T-helper 2 cell treated with Interferon-gamma antibody and Interleukin-4, amounts not matched to agents 100 ng/mL and 5 ng/mL, for 36 hours (primary cell): ENCODE results near the gene NTM. TPM values are rescaled to one million over a fixed set of nuclear protein-coding genes. Genes with fewer than 3 reads are reported as not detected.

Source experiments
- intact Hi-C: fragments of 100-400 bp; cut with micrococcal nuclease; formaldehyde crosslinking; loops from one replicate; pipeline ENCODE4 v1.15.1; 2023
- total RNA-seq: library from RNA; stranded (reverse); gene quantifications from 2 replicates; pipeline ENCODE4 v1.2.3, GENCODE V29; 2022

NTM gene
- total RNA-seq, 1 donor from 2014 or later = not detected

DNA sequence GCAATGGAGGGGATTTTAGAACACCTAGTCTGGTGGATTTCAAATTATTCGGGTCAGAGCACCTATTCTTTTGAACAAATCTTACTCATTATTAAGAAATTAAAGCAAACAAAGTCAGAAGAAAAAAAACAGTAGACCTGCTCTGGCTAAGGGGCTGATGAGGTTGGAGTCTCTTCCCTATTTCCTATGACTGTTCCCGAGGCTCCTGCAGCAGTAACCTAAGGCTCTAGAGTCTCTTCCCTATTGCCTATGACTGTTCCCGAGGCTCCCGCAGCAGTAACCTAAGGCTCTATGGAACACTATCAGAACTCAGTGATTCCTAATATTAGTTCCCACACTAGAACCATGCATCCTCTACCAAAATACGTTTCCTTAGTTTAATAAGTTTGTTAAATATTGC, 607.9 kb downstream of the NTM start:
- intact Hi-C loops = no loop called here

DNA sequence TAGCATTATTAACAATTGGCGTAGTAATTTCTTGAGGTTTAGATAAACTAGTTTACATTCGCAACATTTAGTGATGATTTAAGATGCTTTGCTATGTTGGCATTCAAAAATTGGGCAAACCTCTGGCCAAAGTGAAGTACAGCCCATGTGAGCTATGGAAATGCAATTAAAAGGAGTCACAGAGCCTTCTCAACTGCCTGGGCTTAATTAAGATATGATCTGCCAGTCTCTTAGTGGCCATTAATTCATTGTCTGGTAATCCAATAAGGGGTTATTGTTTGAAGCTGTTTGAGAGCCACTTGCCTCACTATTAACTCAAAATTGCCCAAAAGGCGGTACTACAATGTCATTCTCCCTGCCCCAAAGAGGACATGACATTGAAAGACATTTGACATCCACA, 608.9 kb downstream of the NTM start:
- intact Hi-C loops = no loop called here

DNA sequence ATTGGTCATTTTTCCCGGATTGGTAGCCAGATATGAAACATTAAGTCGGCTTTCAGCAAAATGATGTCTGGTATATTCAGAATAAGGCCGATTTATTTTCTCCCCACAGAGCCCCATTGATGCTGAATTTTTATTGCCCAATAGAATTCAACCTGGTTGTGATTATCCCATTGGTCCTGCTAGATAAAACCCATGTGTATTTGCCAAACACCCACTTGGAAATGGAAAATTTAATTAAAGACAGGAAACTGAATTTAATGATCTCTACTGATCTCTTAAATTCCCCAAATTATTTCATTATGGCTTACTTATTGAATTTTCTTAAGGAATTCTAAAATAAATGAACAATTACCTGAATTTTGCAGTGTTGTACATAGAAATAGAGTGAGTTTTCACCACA, 609.8 kb downstream of the NTM start:
- intact Hi-C loops = no loop called here

DNA sequence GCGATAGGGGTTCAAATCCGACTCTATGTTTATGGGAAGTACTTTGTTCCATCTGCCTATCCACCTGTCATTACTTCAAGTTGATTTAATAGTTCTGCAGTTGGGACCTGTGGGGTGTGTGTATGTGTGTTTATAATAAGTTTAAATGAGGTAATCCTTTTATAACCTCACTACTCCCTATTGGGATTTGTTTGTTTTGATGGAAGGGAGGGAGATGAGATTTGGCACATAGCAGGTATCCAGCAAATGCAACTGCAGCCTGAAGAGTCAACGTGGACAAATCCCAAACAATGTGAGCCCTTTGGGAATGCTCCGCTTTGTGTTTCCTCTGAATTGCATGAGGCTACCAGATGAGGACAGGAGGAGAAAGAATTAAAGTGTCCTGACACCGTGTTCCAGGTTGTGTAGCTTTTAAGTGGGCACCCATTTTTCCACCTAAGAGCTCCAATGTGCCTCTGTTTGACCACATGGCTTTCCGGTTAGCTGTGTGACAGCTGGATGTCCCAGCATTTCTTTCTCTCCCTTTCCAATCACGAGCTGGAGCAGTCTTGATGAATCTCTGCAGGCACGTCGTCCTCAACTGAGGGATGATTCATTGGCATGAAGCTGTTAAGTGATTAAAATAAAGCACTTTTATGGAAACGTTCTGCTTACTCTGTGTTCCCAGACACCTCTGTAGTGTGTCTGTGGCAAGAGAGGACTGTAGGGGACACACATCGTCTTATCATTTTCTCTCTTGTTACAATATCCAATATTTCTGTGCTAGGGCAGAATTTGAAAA, 610.7 kb downstream of the NTM start:
- intact Hi-C loops = no loop called here

DNA sequence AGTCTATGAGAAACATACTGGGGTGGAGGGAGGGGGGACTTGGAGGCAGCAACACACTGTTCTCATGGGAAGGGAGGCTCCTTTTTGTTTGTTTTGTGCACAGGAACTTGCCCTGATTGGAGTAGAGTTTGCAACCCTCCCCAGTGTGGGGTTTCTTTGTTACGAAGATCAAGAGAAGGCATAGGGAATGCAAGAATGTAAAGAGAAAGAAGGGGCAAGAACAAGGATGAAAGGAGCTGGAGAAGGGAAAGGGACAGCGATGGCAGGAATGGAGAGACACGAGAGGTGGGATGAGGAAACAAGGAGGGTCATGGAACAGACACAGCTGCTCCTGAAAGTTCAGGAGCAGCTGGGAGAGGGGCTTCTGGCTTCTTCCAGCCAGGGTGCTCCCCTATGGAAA, 611.7 kb downstream of the NTM start:
- intact Hi-C loops = no loop called here

DNA sequence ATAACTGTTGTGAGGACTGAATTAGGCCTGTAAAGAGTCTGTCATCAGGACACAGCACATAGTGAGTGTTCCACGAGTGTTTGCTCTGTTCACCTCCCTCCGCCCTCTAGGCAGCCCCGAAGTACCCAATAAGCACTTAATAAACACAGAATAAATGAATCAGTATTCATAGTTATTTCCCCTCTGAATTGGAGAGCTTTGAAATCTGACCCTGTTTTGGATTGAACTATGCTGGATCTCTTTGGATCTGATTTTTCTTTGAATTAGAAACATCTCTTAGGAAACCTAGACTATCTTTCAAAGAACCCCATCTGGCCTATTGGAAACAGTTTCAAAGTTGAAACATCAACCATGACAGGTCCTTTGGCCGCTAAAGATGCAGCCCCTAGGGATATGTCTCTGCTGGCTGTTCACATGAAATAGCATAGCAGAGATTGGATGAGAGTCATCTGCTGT, 615.5 kb downstream of the NTM start:
- intact Hi-C loops = no loop called here

DNA sequence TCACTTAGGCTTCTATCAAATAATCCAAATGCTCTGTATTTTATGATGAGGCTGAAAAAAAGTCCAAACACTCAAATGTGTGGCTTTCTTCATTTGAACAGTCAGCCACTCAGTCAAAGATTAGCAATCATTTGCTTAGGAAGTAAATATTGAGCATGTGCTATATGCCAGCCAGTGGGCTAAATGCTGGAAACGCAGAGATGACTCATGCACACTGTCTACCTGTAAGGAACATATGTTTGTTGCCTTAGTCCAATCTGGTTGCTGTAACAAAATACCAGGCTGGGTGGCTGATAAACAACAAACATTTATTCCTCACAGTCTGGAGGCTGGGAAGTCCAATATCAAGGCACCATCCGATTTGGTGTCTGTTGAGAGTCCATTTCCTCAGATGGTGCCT, 617.3 kb downstream of the NTM start:
- intact Hi-C loops = no loop called here

DNA sequence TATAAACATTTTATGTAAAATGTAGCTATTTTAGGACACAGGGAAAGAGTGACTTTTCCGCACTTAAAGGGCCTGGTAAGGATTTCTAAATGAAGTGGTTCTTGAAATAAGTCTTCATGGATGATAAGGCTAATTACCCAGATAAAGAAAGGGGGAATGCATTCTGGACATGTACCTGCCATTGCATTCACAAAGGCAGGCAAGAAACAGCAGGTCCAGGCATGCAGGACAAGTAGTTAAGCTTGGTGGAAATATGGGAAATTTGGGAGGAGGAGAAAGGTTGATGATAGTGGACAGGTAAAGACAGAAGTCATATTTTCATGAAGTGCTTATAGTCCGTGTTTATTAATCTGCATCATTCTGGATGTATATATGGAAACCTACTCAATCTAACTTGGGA, 621.2 kb downstream of the NTM start:
- intact Hi-C loops = no loop called here

DNA sequence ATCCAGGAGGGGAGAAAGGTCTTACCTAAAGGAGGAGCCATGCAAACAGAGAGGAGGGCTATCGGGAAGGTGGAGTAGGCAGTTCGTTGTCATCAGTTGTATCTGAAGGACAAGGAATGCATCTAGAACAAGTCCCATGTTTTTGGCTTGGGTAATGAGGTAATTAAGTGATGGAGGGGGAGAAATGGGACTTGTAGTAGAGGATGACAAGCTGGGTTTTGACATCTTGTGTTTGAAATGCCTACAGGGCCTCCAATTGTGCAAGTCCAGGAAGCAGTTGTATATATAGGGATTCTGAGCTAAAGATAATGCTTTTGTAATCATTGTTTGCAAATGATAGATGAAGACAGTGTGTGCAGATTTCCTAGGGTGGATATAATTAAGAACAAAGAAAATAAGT, 622.8 kb downstream of the NTM start:
- intact Hi-C loops = no loop called here

DNA sequence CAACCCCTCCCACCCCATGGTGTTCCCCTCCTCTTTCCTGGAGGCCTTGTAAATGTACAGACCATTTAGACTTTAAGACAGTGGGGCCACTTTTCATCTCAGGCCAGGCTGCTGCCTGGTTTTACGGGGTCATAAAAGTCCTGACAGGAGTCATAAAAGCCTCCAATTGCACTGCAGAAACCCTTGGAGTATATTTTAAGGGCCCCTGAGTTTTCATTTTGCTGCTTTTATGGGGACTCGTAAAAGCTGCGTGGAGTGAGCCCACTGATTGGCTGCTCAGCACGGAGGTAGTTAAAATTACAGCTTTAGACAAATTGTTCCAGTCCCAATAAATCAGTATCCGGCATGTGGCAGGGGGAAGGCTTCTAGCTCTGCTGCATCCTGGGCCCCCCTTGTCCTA, 627.6 kb downstream of the NTM start:
- intact Hi-C loops = no loop called here

DNA sequence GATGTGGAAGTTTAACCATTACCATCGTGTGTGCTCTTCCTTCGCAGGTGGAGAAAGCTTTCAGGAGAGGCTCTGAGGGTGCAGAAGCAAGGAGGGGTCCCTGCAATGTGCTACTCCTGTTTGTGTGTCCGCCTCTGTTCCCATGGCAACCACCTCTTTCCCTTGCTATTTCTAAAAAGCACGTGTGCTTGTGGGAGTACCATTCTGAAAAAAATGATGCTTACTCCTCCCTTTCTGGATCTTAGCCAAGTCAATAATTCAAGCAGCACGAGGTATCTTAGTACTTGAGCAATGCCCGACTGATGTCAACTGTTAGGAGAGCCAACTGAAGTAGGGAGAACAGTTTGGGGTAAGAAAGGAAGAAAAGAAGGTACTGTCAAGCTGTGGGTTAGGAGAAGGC, 628.7 kb downstream of the NTM start:
- intact Hi-C loops = no loop called here

DNA sequence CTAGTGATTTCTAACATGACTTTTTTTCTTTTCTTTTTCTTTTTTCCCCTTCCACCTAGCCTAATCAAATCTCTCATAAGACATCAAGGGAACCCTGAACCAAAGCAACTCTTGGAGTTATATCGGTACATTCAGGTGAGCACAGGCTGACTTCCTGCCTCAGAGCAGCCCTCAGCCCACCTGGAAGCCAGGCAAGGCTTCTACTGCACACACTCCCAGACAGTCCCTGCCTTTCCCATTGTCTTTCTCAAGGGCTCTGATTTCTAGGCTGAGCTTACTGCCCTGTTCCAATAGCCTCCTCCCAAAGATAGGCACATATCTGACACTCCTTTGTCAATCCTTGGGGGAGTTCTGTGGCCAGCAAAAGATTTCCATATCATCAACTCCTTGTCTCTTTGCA, 629.5 kb downstream of the NTM start:
- intact Hi-C loops = no loop called here

DNA sequence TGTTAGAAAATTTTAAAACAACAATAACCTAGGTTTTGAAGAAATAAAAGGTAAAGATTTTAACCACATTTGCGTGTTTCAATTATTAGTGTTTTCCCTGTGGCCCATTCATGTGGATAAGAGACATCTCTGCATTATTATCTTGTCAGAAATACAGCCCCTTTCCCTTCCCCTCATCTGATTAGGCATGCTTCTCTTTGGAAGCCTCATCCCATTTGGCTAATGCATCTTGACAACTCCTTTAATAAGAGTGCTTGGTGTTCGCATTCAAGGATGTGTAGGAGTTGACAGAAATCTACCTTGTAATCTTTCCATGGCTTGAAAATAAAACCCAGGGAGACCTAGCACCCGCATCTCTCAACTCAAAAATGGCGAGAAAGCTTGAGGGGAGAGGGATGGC, 635.5 kb downstream of the NTM start:
- intact Hi-C loops = no loop called here

DNA sequence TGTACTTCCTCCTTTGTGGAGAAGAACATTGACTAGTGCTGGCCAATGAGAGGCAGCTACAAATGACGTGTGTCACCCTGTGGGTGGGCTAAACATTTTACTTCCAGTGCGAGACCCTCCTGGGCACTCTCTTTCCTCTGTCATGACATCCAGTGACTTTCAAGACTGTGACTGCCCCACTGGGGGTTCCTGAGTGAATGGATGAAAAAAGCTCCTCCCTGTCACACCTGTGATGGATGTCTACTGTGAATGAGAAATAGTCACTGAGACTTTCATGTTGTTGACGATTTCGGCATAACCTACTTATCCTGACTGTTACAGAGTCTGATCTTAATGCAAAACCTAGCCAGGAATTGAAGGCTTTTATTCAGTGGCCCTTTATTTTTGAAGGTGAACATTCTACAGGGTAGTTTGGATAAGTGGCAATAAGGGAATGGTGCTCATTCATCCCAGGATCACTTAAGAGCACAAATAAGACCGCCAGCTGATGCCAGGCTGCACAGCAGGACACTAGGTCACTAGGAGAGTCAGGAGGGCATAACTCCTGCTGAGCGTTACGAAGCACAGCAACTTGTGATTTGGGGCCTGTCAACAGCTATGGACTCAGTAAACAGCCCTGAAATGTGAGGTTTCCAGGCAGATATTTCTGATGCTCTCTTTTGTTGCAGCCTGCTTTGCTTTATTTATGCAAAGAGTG, 636.6 kb downstream of the NTM start:
- intact Hi-C loops = no loop called here

DNA sequence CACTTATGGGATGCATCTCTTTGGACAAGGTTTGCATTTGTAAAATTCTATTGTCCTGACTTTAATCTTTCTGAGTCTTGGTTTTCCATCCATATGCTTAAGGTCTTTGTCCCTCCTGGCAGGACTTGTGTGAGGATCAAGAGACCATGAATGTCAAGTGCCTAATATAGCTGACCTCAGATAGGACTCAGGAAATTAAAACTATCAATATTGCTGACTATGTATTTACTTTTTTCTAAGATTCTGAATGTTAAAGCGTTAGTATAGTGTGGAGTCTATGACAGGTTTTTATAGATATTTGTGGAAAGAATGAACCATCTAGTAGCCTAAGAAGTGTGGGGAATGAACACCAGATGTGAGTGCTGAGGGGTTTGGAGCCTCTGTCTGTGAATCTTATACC, 637.8 kb downstream of the NTM start:
- intact Hi-C loops = no loop called here

DNA sequence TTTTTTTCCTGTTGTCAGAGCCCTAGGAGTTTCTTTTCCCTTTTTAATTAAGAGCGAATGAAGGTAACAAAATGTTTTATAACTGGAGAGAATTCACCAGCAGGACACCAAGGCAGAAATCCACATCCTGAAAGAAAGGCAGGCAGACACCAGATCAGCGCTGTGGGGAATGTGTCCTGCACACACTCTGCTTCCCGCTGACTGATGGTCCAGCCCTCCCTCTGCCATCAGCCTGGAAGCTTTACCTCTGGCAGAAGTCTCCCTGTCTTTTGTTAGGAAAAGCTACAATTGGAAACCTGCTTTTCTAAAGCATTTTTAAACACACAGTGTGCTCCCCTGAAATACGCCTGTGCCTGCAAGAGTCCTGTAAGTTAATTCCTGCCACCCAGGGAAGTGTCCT, 638.5 kb downstream of the NTM start:
- intact Hi-C loops = no loop called here

DNA sequence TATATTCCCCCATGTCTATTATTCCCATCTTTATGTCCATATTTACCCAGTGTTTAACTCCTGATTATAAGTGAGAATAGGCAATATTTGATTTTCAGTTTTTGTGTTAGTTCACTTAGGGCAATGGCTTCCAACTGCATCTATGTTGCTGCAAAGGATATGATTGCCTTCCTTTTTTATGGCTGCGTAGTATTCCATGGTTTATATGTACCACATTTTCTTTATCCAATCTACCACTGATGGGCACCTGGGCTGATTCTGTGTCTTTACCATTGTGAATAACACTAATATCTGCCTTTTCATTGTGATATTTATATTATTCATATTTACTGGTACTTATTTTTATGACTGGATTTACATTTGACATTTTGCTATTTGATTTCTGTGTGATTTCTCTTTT, 649.6 kb downstream of the NTM start:
- intact Hi-C loops = no loop called here

DNA sequence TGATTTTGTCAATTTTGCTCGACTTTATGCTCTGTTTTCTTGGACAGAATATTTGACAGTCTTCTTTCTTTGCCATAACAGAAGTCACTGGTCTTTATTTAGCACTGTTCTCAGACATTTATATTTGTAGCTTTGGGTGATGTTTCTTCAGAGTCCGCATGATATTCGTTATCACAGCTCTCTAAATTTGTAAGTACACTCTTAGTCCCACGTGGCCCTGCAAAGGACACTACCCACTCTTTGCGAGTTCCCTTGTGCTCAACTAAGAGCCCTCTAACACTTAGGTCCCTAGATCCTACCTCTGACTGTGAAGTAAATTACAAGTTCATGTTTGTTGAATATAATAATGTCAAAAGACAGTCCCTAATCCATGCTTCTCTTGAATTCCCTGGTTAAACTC, 651.9 kb downstream of the NTM start:
- intact Hi-C loops = no loop called here

DNA sequence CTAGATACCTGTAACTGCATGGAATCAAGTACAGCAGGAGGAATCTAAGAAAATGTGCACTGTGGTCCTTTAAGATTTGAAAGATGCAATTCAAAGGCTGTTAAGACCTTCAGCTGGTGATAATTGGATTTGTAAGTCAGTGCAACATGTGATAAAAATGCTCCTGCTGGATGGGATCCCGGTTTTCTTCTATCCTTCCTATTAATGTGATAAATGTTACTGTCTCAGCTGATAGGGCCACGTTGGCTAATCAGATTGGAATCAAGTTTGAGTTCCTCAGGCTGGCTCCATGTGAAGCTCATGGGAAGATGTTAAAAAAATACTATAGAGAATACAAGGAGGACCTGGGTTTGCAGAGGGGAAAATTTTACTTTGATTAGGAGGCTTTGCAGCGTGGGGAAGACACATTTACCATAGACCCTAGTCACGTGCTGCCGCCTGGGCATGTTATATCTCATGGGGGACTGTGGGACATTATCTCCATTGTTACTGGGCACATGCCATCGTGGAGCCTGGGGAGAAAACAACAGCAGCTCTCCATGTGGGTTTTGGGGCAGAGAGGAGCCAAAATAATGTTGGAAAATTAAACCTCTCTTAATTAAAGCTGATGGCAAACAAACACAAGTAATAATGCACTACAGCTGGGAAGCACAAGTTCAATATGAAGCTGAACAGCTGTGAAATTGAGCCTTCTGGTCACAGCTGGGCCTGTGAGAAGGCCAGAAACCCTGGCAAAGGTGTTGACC, 652.5 kb downstream of the NTM start:
- intact Hi-C loops = no loop called here

DNA sequence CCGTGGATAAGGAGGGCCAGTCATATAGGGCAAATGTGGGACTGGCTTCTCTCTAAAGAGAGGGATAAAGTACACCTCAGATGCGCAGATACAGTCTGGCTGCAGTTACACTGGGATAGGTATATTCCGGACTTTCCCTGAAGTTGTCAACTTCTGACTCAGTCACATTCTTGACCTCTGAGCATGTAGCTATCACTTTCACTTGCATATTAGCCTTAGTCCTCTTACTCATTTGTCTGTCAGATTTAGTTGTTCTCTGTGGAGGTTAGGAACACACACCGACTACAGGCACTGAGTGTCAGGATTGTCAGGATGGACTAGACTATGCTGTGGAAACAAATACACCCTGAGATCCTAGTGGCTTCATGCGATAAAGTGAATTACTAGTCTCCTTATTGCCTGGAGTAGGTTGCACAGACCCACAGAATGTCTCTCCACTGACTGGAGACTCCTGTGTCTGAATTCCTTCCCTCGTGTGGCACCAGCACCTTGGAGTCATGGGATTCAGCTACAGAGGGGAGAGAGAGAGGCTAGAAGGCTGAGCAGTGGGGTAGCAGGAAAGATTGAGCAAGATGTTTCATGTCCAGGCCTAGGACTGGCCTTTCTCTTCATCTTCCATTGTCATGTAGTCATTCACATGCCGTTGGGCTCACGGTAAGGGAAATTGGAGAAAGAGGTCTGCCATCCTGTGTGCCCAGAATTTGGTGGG, 654.3 kb downstream of the NTM start:
- intact Hi-C loops = no loop called here

DNA sequence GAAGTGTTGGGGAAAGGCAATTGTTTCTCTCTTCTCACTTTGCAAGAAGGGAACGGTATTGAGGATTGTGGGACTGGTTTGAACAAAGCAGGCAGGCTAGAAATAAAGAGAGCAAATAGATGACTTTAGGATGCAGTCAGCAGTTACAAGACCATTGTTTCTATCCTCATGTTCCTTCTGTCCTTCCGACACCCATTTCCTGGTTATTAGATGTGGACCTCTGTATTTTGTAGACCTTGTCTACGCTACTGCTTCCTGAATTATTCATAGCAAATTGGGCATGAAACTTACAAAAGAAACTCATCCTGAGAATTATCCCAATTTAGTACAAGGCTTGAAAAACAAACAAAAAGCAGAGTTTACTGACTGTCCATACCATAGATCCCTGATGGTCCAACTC, 656.3 kb downstream of the NTM start:
- intact Hi-C loops = no loop called here
